Smooth muscle cell (in vitro differentiated cells): Measurements from ENCODE around the gene ZNF785. TPM values are rescaled to one million over a fixed set of nuclear protein-coding genes. Genes with fewer than 3 reads are reported as not detected.

ENCODE experiments used
- DNase-seq: peaks from one replicate; lab custom pipeline; 2025; ENCODE audit not compliant: unreplicated experiment; lab: John Stamatoyannopoulos, UW
- H2AFZ ChIP-seq: fragments of 200-600 bp; sonication (generic); 2 replicates; pipeline ENCODE4 v1.6.0; 2016; ENCODE audit warnings: antibody characterized with exemption, low read depth, mild to moderate bottlenecking
- H3F3A ChIP-seq: fragments of 200-600 bp; sonication (generic); 2 replicates; pipeline ENCODE4 v1.6.0; 2017; ENCODE audit warnings: antibody characterized with exemption, low read depth
- H3K27ac ChIP-seq: fragments of 200-600 bp; sonication (generic); 2 replicates; pipeline ENCODE4 v1.5.1; 2016; ENCODE audit warnings: low read depth, mild to moderate bottlenecking
- H3K27me3 ChIP-seq: fragments of 200-600 bp; sonication (generic); 2 replicates; pipeline ENCODE4 v1.6.1; 2016; ENCODE audit warnings: low read depth, mild to moderate bottlenecking
- H3K36me3 ChIP-seq: fragments of 200-600 bp; sonication (generic); 2 replicates; pipeline ENCODE4 v1.5.1; 2016; ENCODE audit warnings: low read depth
- H3K4me1 ChIP-seq: fragments of 200-600 bp; sonication (generic); 2 replicates; pipeline ENCODE4 v1.5.1; 2016; ENCODE audit warnings: low read depth
- H3K4me2 ChIP-seq: fragments of 200-600 bp; sonication (generic); 2 replicates; pipeline ENCODE4 v1.6.0; 2016; ENCODE audit warnings: mild to moderate bottlenecking
- H3K4me3 ChIP-seq: fragments of 200-600 bp; sonication (generic); 2 replicates; pipeline ENCODE4 v1.5.1; 2016; ENCODE audit warnings: mild to moderate bottlenecking
- H3K79me2 ChIP-seq: fragments of 200-600 bp; sonication (generic); 2 replicates; pipeline ENCODE4 v1.6.0; 2016; ENCODE audit warnings: low read depth, mild to moderate bottlenecking
- H3K9ac ChIP-seq: fragments of 200-600 bp; sonication (generic); 2 replicates; pipeline ENCODE4 v1.6.0; 2016; ENCODE audit warnings: low read depth
- H3K9me3 ChIP-seq: fragments of 200-600 bp; sonication (generic); replicated peaks from 2 replicates; pipeline ENCODE4 v1.5.1; 2016; ENCODE audit warnings: low read depth
- H4K20me1 ChIP-seq: fragments of 200-600 bp; sonication (generic); 2 replicates; pipeline ENCODE4 v1.6.0; 2016; ENCODE audit warnings: low read depth
- WGBS: methylation state at CpG from one replicate; pipeline ENCODE4 v1.1.7; 2016; ENCODE audit warnings: low lambda C conversion rate; 5-methylcytosine and 5-hydroxymethylcytosine counted together
- polyA plus RNA-seq: library from polyadenylated mRNA; unstranded; fragments of >200 nt; fragmentation: Nextera tagmentation; extraction: Ambion mirVana; gene quantifications from 2 replicates; pipeline ENCODE4 v1.2.1, GENCODE V29; 2016
- total RNA-seq: library from RNA; depleted of rRNA; stranded (reverse); fragments of >200 nt; gene quantifications from 2 replicates; pipeline ENCODE4 v1.2.3, GENCODE V29; 2014
- TF ChIP-seq, protein P1 (sequence below): fragments of 200-600 bp; sonication (generic); IDR thresholded peaks from 2 replicates; pipeline ENCODE4 v1.5.1; 2017; ENCODE audit warnings: borderline replicate concordance, mild to moderate bottlenecking, antibody characterized with exemption; ENCODE audit not compliant: insufficient read depth, poor library complexity, severe bottlenecking

Gene ZNF785
- total and polyA plus RNA-seq, 2 experiments from 2014 or later, result 6.8 to 12.9 TPM

DNA sequence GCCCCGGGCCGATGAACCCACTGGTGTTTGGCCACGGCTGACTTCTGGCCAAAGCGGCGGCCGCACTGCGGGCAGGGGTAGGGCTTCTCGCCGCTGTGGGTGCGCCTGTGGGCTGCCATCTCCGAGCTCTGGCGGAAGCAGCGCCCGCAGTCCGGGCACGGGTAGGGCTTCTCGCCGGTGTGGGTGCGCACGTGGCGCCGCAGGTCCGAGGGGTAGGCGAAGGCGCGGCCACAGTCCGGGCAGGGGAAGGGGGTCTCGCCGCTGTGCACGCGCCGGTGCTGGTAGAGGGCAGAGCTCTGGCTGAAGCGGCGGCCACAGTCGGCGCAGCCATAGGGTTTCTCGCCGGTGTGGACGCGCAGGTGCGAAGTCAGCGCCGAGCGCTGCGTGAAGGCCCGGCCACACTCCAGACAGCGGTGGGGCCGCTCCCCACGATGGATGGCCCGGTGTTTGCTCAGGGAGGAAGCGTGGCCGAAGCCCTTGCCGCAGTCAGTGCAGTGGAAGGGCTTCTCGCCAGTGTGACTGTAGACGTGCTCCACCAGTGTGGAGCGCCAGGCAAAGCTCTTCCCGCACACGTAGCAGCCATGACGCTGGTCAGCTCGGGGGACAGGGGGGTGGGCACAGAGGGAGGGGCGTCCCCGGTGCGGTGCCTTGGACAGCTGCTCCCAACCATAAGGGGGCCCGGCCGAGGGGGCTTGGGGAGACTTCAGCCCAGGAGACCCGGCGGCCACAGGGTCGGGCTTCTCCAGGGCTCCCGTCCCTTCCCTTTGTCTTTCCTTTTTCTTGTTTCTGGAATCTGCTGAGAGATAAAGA, 30.0 kb downstream of the ZNF785 start:
- TF ChIP-seq, protein P1, sequence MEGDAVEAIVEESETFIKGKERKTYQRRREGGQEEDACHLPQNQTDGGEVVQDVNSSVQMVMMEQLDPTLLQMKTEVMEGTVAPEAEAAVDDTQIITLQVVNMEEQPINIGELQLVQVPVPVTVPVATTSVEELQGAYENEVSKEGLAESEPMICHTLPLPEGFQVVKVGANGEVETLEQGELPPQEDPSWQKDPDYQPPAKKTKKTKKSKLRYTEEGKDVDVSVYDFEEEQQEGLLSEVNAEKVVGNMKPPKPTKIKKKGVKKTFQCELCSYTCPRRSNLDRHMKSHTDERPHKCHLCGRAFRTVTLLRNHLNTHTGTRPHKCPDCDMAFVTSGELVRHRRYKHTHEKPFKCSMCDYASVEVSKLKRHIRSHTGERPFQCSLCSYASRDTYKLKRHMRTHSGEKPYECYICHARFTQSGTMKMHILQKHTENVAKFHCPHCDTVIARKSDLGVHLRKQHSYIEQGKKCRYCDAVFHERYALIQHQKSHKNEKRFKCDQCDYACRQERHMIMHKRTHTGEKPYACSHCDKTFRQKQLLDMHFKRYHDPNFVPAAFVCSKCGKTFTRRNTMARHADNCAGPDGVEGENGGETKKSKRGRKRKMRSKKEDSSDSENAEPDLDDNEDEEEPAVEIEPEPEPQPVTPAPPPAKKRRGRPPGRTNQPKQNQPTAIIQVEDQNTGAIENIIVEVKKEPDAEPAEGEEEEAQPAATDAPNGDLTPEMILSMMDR, result no peak
- Histone ChIP-seq H3K9me3 (no peaks in the 10 kb centered on the region), H2AFZ (no peak overlapping the region), H3K4me1 (peaks cover 5% of the 10 kb centered on the region), H3K4me3 (no peak overlapping the region), H3K79me2 (peaks cover 15% of the 10 kb centered on the region), H4K20me1 (no peaks in the 10 kb centered on the region), H3K36me3 (no peaks in the 10 kb centered on the region), H3K9ac (no peak overlapping the region), H3K27ac (no peak overlapping the region), H3F3A (no peaks in the 10 kb centered on the region), H3K27me3 (no peaks in the 10 kb centered on the region), H3K4me2 (no peak overlapping the region)
- 98% methylated on average over 62 of the region's 69 CpGs for WGBS
- no peak for DNase-seq

DNA sequence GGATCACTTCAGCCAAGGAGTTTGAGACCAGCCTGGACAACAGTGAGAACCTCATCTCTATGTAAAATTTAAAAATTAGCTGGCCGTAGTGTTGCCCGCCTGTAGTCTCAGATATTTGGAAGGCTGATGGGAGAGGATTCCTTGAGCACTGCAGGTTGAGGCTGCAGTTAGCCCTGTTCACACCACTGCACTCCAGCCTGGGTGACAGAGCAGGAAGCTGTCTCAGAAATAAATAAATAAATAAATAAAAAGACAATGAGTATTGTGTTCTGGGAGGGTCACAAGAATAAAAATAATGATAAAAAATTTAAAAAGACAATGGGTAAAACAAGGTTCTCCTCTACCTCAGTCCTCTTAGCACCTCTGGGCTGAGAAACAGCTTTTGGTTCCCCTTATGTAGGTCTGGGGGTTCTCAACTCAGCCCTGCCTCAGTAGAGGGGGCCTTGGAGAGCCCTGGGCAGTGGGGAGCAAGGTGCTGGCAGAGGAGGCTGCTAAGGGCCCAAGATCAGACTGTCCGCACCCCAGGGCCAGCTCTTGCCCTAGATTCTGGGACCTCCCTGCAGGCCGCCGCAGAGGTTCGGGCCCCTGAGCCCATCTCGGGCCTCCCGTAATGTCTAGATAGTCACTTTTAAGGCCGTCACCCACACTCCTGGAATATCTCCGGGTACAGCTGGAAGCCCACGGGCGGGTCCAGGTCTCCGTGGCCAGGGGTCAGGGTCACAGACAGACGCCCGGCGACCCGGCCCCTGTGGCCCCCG, 30.8 kb downstream of the ZNF785 start:
- over 99% methylated on average over 18 of the region's 18 CpGs for WGBS
- no peak for DNase-seq

DNA sequence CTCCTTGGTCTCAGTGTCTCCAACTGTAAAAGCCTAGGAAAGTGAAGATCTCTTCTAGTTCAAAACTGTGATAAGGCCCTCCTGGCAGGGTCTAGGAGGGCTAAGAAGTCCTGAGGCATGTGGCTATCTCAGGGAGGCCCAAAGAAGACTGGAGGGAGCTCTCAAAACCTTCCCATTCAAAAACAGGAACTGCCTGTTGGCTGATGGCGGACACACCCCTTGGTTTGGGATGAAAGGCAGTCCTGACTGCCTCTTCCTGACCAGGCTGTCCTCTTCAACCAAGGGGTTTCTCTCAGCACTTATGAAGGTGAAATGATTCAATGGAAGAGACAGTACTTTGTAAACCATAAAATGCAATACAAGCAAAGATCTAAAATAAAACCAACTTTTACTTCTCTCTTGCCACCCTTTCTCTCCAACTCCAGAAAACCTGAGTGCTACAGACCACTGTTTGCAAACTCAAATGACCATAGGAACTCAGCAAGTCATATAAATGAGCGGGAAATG, 32.1 kb downstream of the ZNF785 start:
- Histone ChIP-seq H3K4me1 (peaks cover 5% of the 10 kb centered on the region), H3F3A (peaks cover 7% of the 10 kb centered on the region), H3K9ac (no peak overlapping the region), H3K9me3 (no peaks in the 10 kb centered on the region), H3K4me2 (no peak overlapping the region), H2AFZ (no peak overlapping the region), H4K20me1 (no peaks in the 10 kb centered on the region), H3K27me3 (no peaks in the 10 kb centered on the region), H3K36me3 (no peaks in the 10 kb centered on the region), H3K79me2 (peaks cover 15% of the 10 kb centered on the region), H3K4me3 (no peak overlapping the region), H3K27ac (no peak overlapping the region)
- no peak for DNase-seq
- 92% methylated on average over 2 of the region's 2 CpGs for WGBS
- TF ChIP-seq, protein P1, result no peak

More for the DNA sequence above, 30.8 kb downstream of the ZNF785 start:
- Histone ChIP-seq H3K36me3 (no peaks in the 10 kb centered on the region), H3K79me2 (peaks cover 15% of the 10 kb centered on the region), H3K4me2 (no peak overlapping the region), H3K9ac (no peak overlapping the region), H2AFZ (no peak overlapping the region), H3K9me3 (no peaks in the 10 kb centered on the region), H3K4me1 (peaks cover 5% of the 10 kb centered on the region), H4K20me1 (no peaks in the 10 kb centered on the region), H3F3A (no peaks in the 10 kb centered on the region), H3K27ac (no peak overlapping the region), H3K27me3 (no peaks in the 10 kb centered on the region), H3K4me3 (no peak overlapping the region)
- TF ChIP-seq, protein P1, result no peak
